Measurements from ENCODE around the gene PDHB. TPM values are rescaled to one million over a fixed set of nuclear protein-coding genes. Genes with fewer than 3 reads are reported as not detected.

PDHB gene
- total RNA-seq, 3 donors from 2014 or later: 65.0 to 69.6 (median 66.6) TPM

- Histone ChIP-seq H3K9me3 (no peaks in the 10 kb centered on the region), H3K4me3 (no peak overlapping the region), H3K36me3 (ENCODE audit: low read depth) (no peaks in the 10 kb centered on the region), H3K4me1 (ENCODE audit: low read depth) (peaks cover 3% of the 10 kb centered on the region)
- ATAC-seq: no peak
- no peak for DNase-seq
- intact Hi-C loops (cut with DNase I, micrococcal nuclease): no loop called here
- TF ChIP-seq CTCF (IDR thresholded peaks at IDR 0.05): no peak
Measured at GRCh38 chr3:58387650-58388546, 45.7 kb downstream of the PDHB start.

GRCh38 chr3:58386626-58387365 lies 46.8 kb downstream of the PDHB start:
- ATAC-seq: peak; percentile 43
- Histone ChIP-seq H3K36me3 (ENCODE audit: low read depth) (no peaks in the 10 kb centered on the region), H3K4me1 (ENCODE audit: low read depth) (peaks cover 3% of the 10 kb centered on the region)

GRCh38 chr3:58384381-58385090 lies 49.1 kb downstream of the PDHB start:
- intact Hi-C loops (cut with DNase I, micrococcal nuclease): no loop called here
- peaks cover 3% of the 10 kb centered on the region for H3K4me1 ChIP-seq (ENCODE audit: low read depth)
- no peak overlapping the region for H3K4me3 ChIP-seq
- TF ChIP-seq CTCF (IDR thresholded peaks at IDR 0.05): no peak
- ATAC-seq (no peak), DNase-seq (no peak)
- no peaks in the 10 kb centered on the region for H3K36me3 ChIP-seq (ENCODE audit: low read depth)
- H3K9me3 ChIP-seq: no peaks in the 10 kb centered on the region

More at GRCh38 chr3:58386626-58387365, 46.8 kb downstream of the PDHB start:
- no peaks in the 10 kb centered on the region for H3K9me3 ChIP-seq
- peak in 1 of 3 donors; percentile 10 for DNase-seq
- H3K4me3 ChIP-seq: no peak overlapping the region
- intact Hi-C loops (cut with DNase I, micrococcal nuclease): no loop called here
- TF ChIP-seq CTCF (IDR thresholded peaks at IDR 0.05): no peak

- no peak for TF ChIP-seq CTCF (IDR thresholded peaks at IDR 0.05)
- Histone ChIP-seq H3K4me1 (ENCODE audit: low read depth) (peaks cover 3% of the 10 kb centered on the region), H3K36me3 (ENCODE audit: low read depth) (no peaks in the 10 kb centered on the region), H3K9me3 (no peaks in the 10 kb centered on the region), H3K4me3 (no peak overlapping the region)
- intact Hi-C loops (cut with DNase I, micrococcal nuclease): no loop called here
- DNase-seq (no peak), ATAC-seq (no peak)
Measured at GRCh38 chr3:58383904-58384303, 49.7 kb downstream of the PDHB start.

GRCh38 chr3:58383476-58383875 lies 50.2 kb downstream of the PDHB start:
- no peak for DNase-seq
- H3K9me3 ChIP-seq: no peaks in the 10 kb centered on the region
- TF ChIP-seq CTCF (IDR thresholded peaks at IDR 0.05): no peak
- intact Hi-C loops (cut with DNase I, micrococcal nuclease): no loop called here
- H3K4me3 ChIP-seq: no peak overlapping the region
- ATAC-seq: no peak
- H3K4me1 ChIP-seq (ENCODE audit: low read depth): peaks cover 3% of the 10 kb centered on the region
- no peaks in the 10 kb centered on the region for H3K36me3 ChIP-seq (ENCODE audit: low read depth)

All from mucosa of descending colon (tissue), 3 donors.